CD4-positive, alpha-beta T cell (primary cell): ENCODE measurements around the gene TPD52L1. TPM values are rescaled to one million over a fixed set of nuclear protein-coding genes. Genes with fewer than 3 reads are reported as not detected.

Experiments used
- ATAC-seq: fragments of 200-7000 bp; cut with Tn5 transposase; one replicate; pipeline ENCODE4 v1.10.0; 2022; ENCODE audit warnings: mild to moderate bottlenecking; ENCODE audit not compliant: poor library complexity
- CTCF ChIA-PET: fragments of 350-600 bp; sonication (Branson Sonifier 250); formaldehyde crosslinking; loops from one replicate; lab custom pipeline; 2021; ENCODE audit warnings: antibody characterized with exemption, inconsistent platforms; lab: Charles Lee
- POLR2A ChIA-PET: fragments of 350-600 bp; sonication (Branson Sonifier 250); formaldehyde crosslinking; loops from one replicate; lab custom pipeline; 2021; ENCODE audit warnings: antibody characterized with exemption, inconsistent platforms; lab: Charles Lee
- DNase-seq, 14 experiments: peaks; one replicate each; pipeline ENCODE4 v3.0.0-alpha.2; 2013 to 2020; ENCODE audit warnings: mixed read lengths in 2 of 14
- H3K27ac ChIP-seq, 2 donors: one replicate each; pipeline versions ENCODE4 v1.5.1 to v1.7.0; 2013; ENCODE audit warnings: low read length in 2 of 2, low read depth in 1 of 2, mild to moderate bottlenecking in 1 of 2
- H3K27me3 ChIP-seq, 2 experiments: 1 replicate in 1 of 2; 2 replicates in 1 of 2; pipeline versions ENCODE4 v1.6.1 to v1.7.0; 2013; ENCODE audit warnings: low read length in 2 of 2, control low read depth in 1 of 2, mild to moderate bottlenecking in 1 of 2, moderate library complexity in 1 of 2; ENCODE audit not compliant: insufficient read depth in 2 of 2, control insufficient read depth in 1 of 2
- H3K36me3 ChIP-seq: one replicate; pipeline ENCODE4 v1.6.1; 2013; ENCODE audit warnings: low read length, control low read depth; ENCODE audit not compliant: insufficient read depth
- H3K4me1 ChIP-seq: one replicate; pipeline ENCODE4 v1.6.1; 2013; ENCODE audit warnings: low read length, control low read depth; ENCODE audit not compliant: insufficient read depth
- H3K4me3 ChIP-seq: one replicate; pipeline ENCODE4 v1.5.1; 2013; ENCODE audit warnings: mild to moderate bottlenecking, low read length, moderate library complexity
- H3K9me3 ChIP-seq, 2 experiments: 1 replicate in 1 of 2; 2 replicates in 1 of 2; pipeline versions ENCODE4 v1.6.1 to v1.7.0; 2013; ENCODE audit warnings: low read length in 2 of 2, mild to moderate bottlenecking in 2 of 2, control low read depth in 1 of 2, moderate library complexity in 1 of 2; ENCODE audit not compliant: control insufficient read depth in 1 of 2, insufficient read depth in 1 of 2
- H3K27ac Mint-ChIP-seq: one replicate; pipeline ENCODE4 v1.8.0; 2020; ENCODE audit warnings: mixed read lengths
- H3K27me3 Mint-ChIP-seq: one replicate; pipeline ENCODE4 v1.8.0; 2021; ENCODE audit warnings: mixed read lengths
- H3K36me3 Mint-ChIP-seq: one replicate; pipeline ENCODE4 v1.8.0; 2021; ENCODE audit warnings: low read depth, mixed read lengths
- H3K4me1 Mint-ChIP-seq: one replicate; pipeline ENCODE4 v1.8.0; 2021; ENCODE audit warnings: low read depth, mixed read lengths
- H3K4me3 Mint-ChIP-seq: one replicate; pipeline ENCODE4 v1.8.0; 2020; ENCODE audit warnings: mild to moderate bottlenecking, mixed read lengths
- H3K9me3 Mint-ChIP-seq: one replicate; pipeline ENCODE4 v1.8.0; 2020; ENCODE audit warnings: mixed read lengths
- intact Hi-C, 2 experiments: fragments of 100-400 bp; cut with DNase I in 1 of 2; cut with micrococcal nuclease in 1 of 2; formaldehyde crosslinking; loops; one replicate each; pipeline versions ENCODE4 v1.15.1 to v1.9.0; 2023 to 2025; cut with DNase I, micrococcal nuclease
- total RNA-seq, 174 experiments: library from RNA in 2 of 174; stranded (reverse) in 2 of 174; gene quantifications; one replicate each; pipeline ENCODE4 v1.2.3 and lab custom pipeline; 2021 to 2026
- TF ChIP-seq, protein P1 (sequence below): fragments of 200-600 bp; IDR thresholded peaks from one replicate; pipeline ENCODE4 v1.8.0; 2022; ENCODE audit warnings: antibody characterized with exemption, mild to moderate bottlenecking

The TPD52L1 gene
- total RNA-seq, 2 experiments from 2014 or later, result not detected

DNA sequence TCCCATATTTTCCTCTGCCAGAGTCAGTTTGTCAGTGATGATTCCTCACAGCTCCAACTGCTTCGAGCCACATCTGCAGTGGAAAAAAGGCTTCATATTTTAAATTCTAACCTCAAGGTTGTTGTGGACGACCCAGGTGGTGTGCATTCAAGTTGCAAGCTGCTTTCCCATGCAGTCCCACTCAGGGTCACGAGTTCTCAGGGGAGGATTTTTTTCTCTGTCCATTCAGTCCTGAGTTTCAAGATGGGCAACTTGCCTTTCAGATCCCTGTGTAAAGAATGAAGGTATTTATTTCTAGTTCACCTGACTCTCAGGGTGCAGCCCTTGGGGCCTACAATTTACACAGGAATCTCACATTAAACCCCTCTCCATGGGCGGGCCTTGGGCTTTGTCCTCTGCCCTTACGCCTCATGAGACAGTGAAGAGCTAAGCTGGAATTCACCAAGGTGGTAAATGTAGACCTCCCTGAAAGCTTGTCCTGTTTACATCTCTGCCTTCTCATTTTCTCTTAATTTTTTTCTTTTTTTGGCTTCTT is 65.9 kb downstream of the TPD52L1 start:
- H3K4me1 Mint-ChIP-seq, result no peaks in the 10 kb centered on the region
- CTCF ChIA-PET, result no interaction called here
- no peak overlapping the region for H3K27ac ChIP-seq
- no peaks in the 10 kb centered on the region for H3K36me3 ChIP-seq
- no peaks in the 10 kb centered on the region for H3K27me3 ChIP-seq
- no peaks in the 10 kb centered on the region for H3K4me1 ChIP-seq
- H3K4me3 Mint-ChIP-seq, result no peak overlapping the region
- TF ChIP-seq, protein P1, sequence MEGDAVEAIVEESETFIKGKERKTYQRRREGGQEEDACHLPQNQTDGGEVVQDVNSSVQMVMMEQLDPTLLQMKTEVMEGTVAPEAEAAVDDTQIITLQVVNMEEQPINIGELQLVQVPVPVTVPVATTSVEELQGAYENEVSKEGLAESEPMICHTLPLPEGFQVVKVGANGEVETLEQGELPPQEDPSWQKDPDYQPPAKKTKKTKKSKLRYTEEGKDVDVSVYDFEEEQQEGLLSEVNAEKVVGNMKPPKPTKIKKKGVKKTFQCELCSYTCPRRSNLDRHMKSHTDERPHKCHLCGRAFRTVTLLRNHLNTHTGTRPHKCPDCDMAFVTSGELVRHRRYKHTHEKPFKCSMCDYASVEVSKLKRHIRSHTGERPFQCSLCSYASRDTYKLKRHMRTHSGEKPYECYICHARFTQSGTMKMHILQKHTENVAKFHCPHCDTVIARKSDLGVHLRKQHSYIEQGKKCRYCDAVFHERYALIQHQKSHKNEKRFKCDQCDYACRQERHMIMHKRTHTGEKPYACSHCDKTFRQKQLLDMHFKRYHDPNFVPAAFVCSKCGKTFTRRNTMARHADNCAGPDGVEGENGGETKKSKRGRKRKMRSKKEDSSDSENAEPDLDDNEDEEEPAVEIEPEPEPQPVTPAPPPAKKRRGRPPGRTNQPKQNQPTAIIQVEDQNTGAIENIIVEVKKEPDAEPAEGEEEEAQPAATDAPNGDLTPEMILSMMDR, result no peak
- H3K36me3 Mint-ChIP-seq, result no peaks in the 10 kb centered on the region
- no peak for DNase-seq
- no peaks in the 10 kb centered on the region for H3K9me3 Mint-ChIP-seq
- POLR2A ChIA-PET, result interaction anchor here (0.8 kb wide), 1 partner anchor 10 kb away, joined by 3 read pairs; no protein-coding TSS in a partner anchor
- H3K9me3 ChIP-seq, result no peaks in the 10 kb centered on the region
- H3K27me3 Mint-ChIP-seq, result peaks cover 17% of the 10 kb centered on the region
- intact Hi-C loops, result no loop called here
- ATAC-seq, result no peak
- H3K4me3 ChIP-seq, result no peak overlapping the region
- H3K27ac Mint-ChIP-seq, result no peak overlapping the region

DNA sequence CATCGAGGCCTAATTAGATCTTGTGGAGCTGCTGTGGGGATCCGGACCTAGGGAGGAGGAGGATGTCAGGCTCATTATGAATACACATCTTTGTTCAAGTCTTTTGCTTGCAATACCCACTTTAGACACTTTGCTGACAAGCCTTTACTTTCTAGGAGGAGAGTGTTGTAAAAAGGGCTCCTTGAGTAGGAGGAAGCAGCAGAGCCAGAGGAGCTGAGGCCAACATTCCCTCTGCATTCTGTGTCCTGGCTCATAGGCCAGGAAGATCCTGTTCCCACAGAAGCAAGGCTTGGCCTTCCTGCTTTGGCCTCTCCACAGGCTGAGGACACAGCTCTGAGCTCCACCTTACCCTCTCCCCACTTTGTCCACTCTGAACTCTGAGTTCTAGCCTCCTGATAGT is 67.1 kb downstream of the TPD52L1 start:
- intact Hi-C loops, result no loop called here
- Histone ChIP-seq H3K27me3 (no peaks in the 10 kb centered on the region), H3K4me3 (no peak overlapping the region), H3K9me3 (no peaks in the 10 kb centered on the region), H3K36me3 (no peaks in the 10 kb centered on the region), H3K27ac (no peak overlapping the region), H3K4me1 (no peaks in the 10 kb centered on the region)
- DNase-seq (no peak), ATAC-seq (no peak)
- Mint-ChIP-seq H3K36me3 (no peaks in the 10 kb centered on the region), H3K9me3 (no peaks in the 10 kb centered on the region), H3K27me3 (peaks cover 17% of the 10 kb centered on the region), H3K4me1 (no peaks in the 10 kb centered on the region), H3K27ac (no peak overlapping the region), H3K4me3 (no peak overlapping the region)
- CTCF ChIA-PET, result no interaction called here
- POLR2A ChIA-PET, result no interaction called here
- TF ChIP-seq, protein P1, result no peak

DNA sequence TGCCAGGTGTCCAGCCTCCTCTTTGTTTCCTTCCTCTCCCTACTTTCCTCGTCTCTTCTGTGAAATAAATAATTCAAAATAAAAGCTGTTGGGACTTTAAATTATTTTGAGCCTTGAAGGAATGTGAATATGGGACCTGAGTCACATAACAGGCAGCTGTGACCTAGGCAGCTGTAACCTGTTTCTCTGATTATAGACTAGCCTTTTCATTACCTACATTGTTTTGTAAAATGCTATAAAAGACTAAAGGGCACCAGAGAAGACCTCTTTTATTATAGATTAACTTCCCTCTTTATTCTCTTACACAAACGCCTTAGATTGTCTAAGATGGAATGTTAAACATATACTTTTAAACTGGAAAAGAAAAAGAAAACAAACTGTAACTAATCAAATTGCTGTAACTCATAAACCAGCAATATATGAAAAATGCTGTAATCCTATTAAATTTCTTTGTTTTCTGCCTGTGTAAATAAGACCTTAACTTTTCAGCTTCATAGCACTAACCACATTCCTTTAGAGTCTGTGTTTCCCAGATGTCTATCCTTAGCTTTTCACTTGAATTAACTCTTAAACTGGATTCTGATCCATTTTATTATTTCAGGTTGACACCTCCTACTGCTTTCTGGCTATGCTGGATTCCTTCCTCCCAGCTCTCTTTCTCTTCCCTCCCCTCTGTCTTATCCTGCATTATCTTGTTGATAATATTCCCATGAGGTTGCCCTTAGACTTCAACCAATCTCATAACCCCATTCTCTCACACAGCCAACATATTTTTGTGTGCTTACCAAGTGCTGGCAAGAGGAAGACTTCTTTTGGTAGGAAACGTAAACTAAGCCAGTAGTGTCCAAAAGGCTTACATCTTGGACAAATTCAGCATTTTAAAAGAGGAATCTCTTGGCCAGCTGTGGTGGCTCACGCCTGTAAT is 69.2 kb downstream of the TPD52L1 start:
- no peaks in the 10 kb centered on the region for H3K27me3 ChIP-seq
- no peak for ATAC-seq
- Mint-ChIP-seq H3K27me3 (peaks cover 17% of the 10 kb centered on the region), H3K4me1 (no peaks in the 10 kb centered on the region), H3K9me3 (no peaks in the 10 kb centered on the region), H3K36me3 (no peaks in the 10 kb centered on the region), H3K4me3 (no peak overlapping the region), H3K27ac (no peak overlapping the region)
- no peak overlapping the region for H3K27ac ChIP-seq
- H3K9me3 ChIP-seq, result no peaks in the 10 kb centered on the region
- H3K36me3 ChIP-seq, result no peaks in the 10 kb centered on the region
- H3K4me3 ChIP-seq, result no peak overlapping the region
- TF ChIP-seq, protein P1, result no peak
- H3K4me1 ChIP-seq, result no peaks in the 10 kb centered on the region
- DNase-seq, result no peak
- CTCF ChIA-PET, result interaction anchor here (1.9 kb wide), 1 partner anchor 17 kb away, joined by 4 read pairs; no protein-coding TSS in a partner anchor
- POLR2A ChIA-PET, result no interaction called here
- intact Hi-C loops, result no loop called here
